H9 (cell line): ENCODE results near the gene GNRHR. TPM values are rescaled to one million over a fixed set of nuclear protein-coding genes. Genes with fewer than 3 reads are reported as not detected.

Experiments used
- DNase-seq: peaks from one replicate; pipeline ENCODE4 v3.0.0-alpha.2; 2017
- H2AFZ ChIP-seq: one replicate; pipeline ENCODE4 v1.6.1; 2013; ENCODE audit warnings: mild to moderate bottlenecking, low read length, control low read depth, moderate library complexity
- H2AK5ac ChIP-seq: 2 replicates; pipeline ENCODE4 v1.6.1; 2013; ENCODE audit warnings: low read length, control low read depth, mixed read lengths; ENCODE audit not compliant: insufficient read length
- H2BK120ac ChIP-seq: one replicate; pipeline ENCODE4 v1.6.1; 2013; ENCODE audit warnings: low read depth, mild to moderate bottlenecking, low read length, control low read depth, inconsistent platforms; ENCODE audit not compliant: poor library complexity, severe bottlenecking
- H2BK12ac ChIP-seq: 2 replicates; pipeline ENCODE4 v1.6.1; 2013; ENCODE audit warnings: low read length, control low read depth, mixed read lengths, low read depth; ENCODE audit not compliant: insufficient read length
- H2BK15ac ChIP-seq: 2 replicates; pipeline ENCODE4 v1.6.1; 2013; ENCODE audit warnings: low read depth, low read length, control low read depth
- H2BK20ac ChIP-seq: one replicate; pipeline ENCODE4 v1.6.1; 2013; ENCODE audit warnings: low read depth, mild to moderate bottlenecking, low read length, control low read depth, inconsistent platforms; ENCODE audit not compliant: poor library complexity, severe bottlenecking
- H2BK5ac ChIP-seq: 2 replicates; pipeline ENCODE4 v1.6.1; 2013; ENCODE audit warnings: low read length, control low read depth, mixed read lengths; ENCODE audit not compliant: insufficient read length
- H3K14ac ChIP-seq: 2 replicates; pipeline ENCODE4 v1.6.1; 2013; ENCODE audit warnings: low read length, control low read depth; ENCODE audit not compliant: insufficient read depth
- H3K18ac ChIP-seq: 2 replicates; pipeline ENCODE4 v1.6.1; 2013; ENCODE audit warnings: low read depth, mild to moderate bottlenecking, mixed read lengths, low read length, control low read depth; ENCODE audit not compliant: insufficient read length
- H3K23ac ChIP-seq: 2 replicates; pipeline ENCODE4 v1.6.1; 2013; ENCODE audit warnings: low read length, control low read depth, mixed read lengths, low read depth; ENCODE audit not compliant: insufficient read length
- H3K23me2 ChIP-seq: 2 replicates; pipeline ENCODE4 v1.6.1; 2013; ENCODE audit warnings: low read depth, mild to moderate bottlenecking, mixed read lengths, low read length, control low read depth; ENCODE audit not compliant: insufficient read length, poor library complexity, severe bottlenecking
- H3K27ac ChIP-seq: 2 replicates; pipeline ENCODE4 v1.5.1; 2013; ENCODE audit warnings: low read length, control low read depth, mixed read lengths, low read depth; ENCODE audit not compliant: insufficient read length
- H3K27me3 ChIP-seq: 2 replicates; pipeline ENCODE4 v1.6.1; 2013; ENCODE audit warnings: low read length, control low read depth, inconsistent platforms; ENCODE audit not compliant: insufficient read depth
- H3K4ac ChIP-seq: 2 replicates; pipeline ENCODE4 v1.6.1; 2013; ENCODE audit warnings: low read depth, mild to moderate bottlenecking, control low read depth, inconsistent platforms, low read length, moderate library complexity
- H3K4me1 ChIP-seq: 2 replicates; pipeline ENCODE4 v1.6.1; 2013; ENCODE audit warnings: low read length, control low read depth, inconsistent platforms; ENCODE audit not compliant: insufficient read depth
- H3K4me2 ChIP-seq: 2 replicates; pipeline ENCODE4 v1.6.1; 2013; ENCODE audit warnings: low read length, control low read depth, mixed read lengths; ENCODE audit not compliant: insufficient read length, insufficient read depth
- H3K56ac ChIP-seq: 2 replicates; pipeline ENCODE4 v1.6.1; 2013; ENCODE audit warnings: low read depth, mild to moderate bottlenecking, mixed read lengths, low read length, control low read depth; ENCODE audit not compliant: insufficient read length
- H3K79me1 ChIP-seq: 2 replicates; pipeline ENCODE4 v1.6.1; 2013; ENCODE audit warnings: low read depth, mild to moderate bottlenecking, moderate library complexity, low read length, control low read depth, inconsistent platforms; ENCODE audit not compliant: insufficient read depth, poor library complexity, severe bottlenecking
- H3K79me2 ChIP-seq: 2 replicates; pipeline ENCODE4 v1.6.1; 2013; ENCODE audit warnings: low read length, control low read depth, inconsistent platforms; ENCODE audit not compliant: insufficient read depth
- H3K9ac ChIP-seq: 2 replicates; pipeline ENCODE4 v1.6.1; 2013; ENCODE audit warnings: low read length, control low read depth, mixed read lengths; ENCODE audit not compliant: insufficient read length; ENCODE audit errors: extremely low read depth
- H3K9me3 ChIP-seq: one replicate; pipeline ENCODE4 v1.6.1; 2013; ENCODE audit warnings: low read depth, low read length, inconsistent platforms; ENCODE audit not compliant: control insufficient read depth
- H3T11ph ChIP-seq: one replicate; pipeline ENCODE4 v1.6.1; 2013; ENCODE audit warnings: mild to moderate bottlenecking, low read length, control low read depth, inconsistent platforms
- H4K20me1 ChIP-seq: one replicate; pipeline ENCODE4 v1.6.1; 2013; ENCODE audit not compliant: control insufficient read depth, insufficient read length, insufficient read depth
- H4K5ac ChIP-seq: 2 replicates; pipeline ENCODE4 v1.6.1; 2013; ENCODE audit warnings: low read depth, mild to moderate bottlenecking, mixed read lengths, low read length, control low read depth; ENCODE audit not compliant: insufficient read length
- H4K8ac ChIP-seq: replicated peaks from 2 replicates; pipeline ENCODE4 v1.6.1; 2013; ENCODE audit warnings: low read length, control low read depth, mixed read lengths, low read depth; ENCODE audit not compliant: insufficient read length
- H4K91ac ChIP-seq: 2 replicates; pipeline ENCODE4 v1.6.1; 2013; ENCODE audit warnings: low read depth, mild to moderate bottlenecking, moderate library complexity, mixed read lengths, low read length, control low read depth; ENCODE audit not compliant: insufficient read length
- H3K27ac Mint-ChIP-seq, 3 experiments: 2 replicates in 2 of 3; 3 replicates in 1 of 3; pipeline ENCODE4 v1.8.0; 2020 to 2021; ENCODE audit warnings: mixed read lengths in 3 of 3, mild to moderate bottlenecking in 1 of 3, moderate library complexity in 1 of 3
- H3K27me3 Mint-ChIP-seq: 2 replicates; pipeline ENCODE4 v1.8.0; 2021; ENCODE audit warnings: low read depth, mild to moderate bottlenecking, moderate library complexity, mixed read lengths
- H3K36me3 Mint-ChIP-seq, 3 experiments: 2 replicates in 2 of 3; 3 replicates in 1 of 3; pipeline ENCODE4 v1.8.0; 2020 to 2021; ENCODE audit warnings: low read depth in 3 of 3, mixed read lengths in 3 of 3; ENCODE audit not compliant: insufficient read depth in 1 of 3
- H3K4me1 Mint-ChIP-seq, 2 experiments: 2 replicates each; pipeline ENCODE4 v1.8.0; 2020; ENCODE audit warnings: mixed read lengths in 2 of 2
- H3K4me3 Mint-ChIP-seq, 2 experiments: 2 replicates in 1 of 2; 3 replicates in 1 of 2; pipeline ENCODE4 v1.8.0; 2020 to 2021; ENCODE audit warnings: mild to moderate bottlenecking in 2 of 2, mixed read lengths in 2 of 2, moderate library complexity in 1 of 2
- H3K9me3 Mint-ChIP-seq, 2 experiments: 2 replicates in 1 of 2; 3 replicates in 1 of 2; pipeline ENCODE4 v1.8.0; 2020; ENCODE audit warnings: mild to moderate bottlenecking in 2 of 2, mixed read lengths in 2 of 2, moderate library complexity in 1 of 2
- WGBS: extraction: QIAGEN DNeasy Blood & Tissue Kit; methylation state at CpG from one replicate; pipeline ENCODE4 v1.1.7; 2013; ENCODE audit warnings: missing lambda C conversion rate, low lambda C conversion rate, mixed read lengths; ENCODE audit not compliant: insufficient read length; ENCODE audit errors: extremely low coverage; 5-methylcytosine and 5-hydroxymethylcytosine counted together
- total RNA-seq: library from RNA; stranded (reverse); gene quantifications from 2 replicates; pipeline ENCODE4 v1.2.1, GENCODE V29; 2021
- TF ChIP-seq, protein P1 (sequence below): fragments of 200-600 bp; sonication (generic); conservative IDR thresholded peaks from 3 replicates; pipeline ENCODE4 v1.8.0; 2021; ENCODE audit warnings: antibody characterized with exemption, mild to moderate bottlenecking

Gene GNRHR
- total RNA-seq, 1 experiment from 2014 or later: not detected

DNA sequence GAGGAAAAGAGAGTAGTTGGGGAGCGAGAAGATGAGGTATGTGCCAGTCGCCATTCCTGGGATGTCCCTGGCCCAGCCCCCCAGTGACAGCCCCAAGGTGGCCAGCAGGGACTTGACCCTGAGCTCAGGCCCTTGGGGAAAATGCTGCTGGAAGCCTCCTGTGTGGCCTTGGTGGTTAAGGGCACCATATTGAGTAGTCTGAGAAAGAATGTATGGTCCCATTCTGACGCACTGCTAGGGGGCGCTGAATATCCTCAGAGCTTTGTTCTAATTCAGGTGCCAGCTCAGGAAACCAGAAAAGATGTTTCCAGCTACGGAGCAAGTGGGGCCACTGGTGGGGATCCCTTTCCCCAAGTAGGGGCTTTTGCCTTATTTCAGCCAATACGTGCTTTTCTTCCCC lies 39.2 kb downstream of the GNRHR start:
- Histone ChIP-seq H3K9me3 (no peaks in the 10 kb centered on the region), H3K4me2 (no peak overlapping the region), H3T11ph (no peak overlapping the region), H2BK20ac (no peak overlapping the region), H3K27ac (no peak overlapping the region), H2BK5ac (no peak overlapping the region), H3K4me1 (peaks cover 9% of the 10 kb centered on the region; the same call in 1 of the 2 replicates), H4K8ac (no peak overlapping the region), H3K79me1 (no peaks in the 10 kb centered on the region), H2AK5ac (no peak overlapping the region), H2BK15ac (no peak overlapping the region), H3K18ac (no peak overlapping the region), H4K91ac (no peak overlapping the region), H4K5ac (no peak overlapping the region), H3K56ac (no peak overlapping the region), H2BK120ac (no peak overlapping the region), H2AFZ (no peak overlapping the region), H3K14ac (no peak overlapping the region), H3K9ac (no peak overlapping the region), H3K27me3 (no peaks in the 10 kb centered on the region), H2BK12ac (no peak overlapping the region), H3K4ac (no peak overlapping the region), H3K23me2 (no peaks in the 10 kb centered on the region), H3K23ac (no peak overlapping the region), H3K79me2 (no peaks in the 10 kb centered on the region), H4K20me1 (no peaks in the 10 kb centered on the region)
- TF ChIP-seq, protein P1, sequence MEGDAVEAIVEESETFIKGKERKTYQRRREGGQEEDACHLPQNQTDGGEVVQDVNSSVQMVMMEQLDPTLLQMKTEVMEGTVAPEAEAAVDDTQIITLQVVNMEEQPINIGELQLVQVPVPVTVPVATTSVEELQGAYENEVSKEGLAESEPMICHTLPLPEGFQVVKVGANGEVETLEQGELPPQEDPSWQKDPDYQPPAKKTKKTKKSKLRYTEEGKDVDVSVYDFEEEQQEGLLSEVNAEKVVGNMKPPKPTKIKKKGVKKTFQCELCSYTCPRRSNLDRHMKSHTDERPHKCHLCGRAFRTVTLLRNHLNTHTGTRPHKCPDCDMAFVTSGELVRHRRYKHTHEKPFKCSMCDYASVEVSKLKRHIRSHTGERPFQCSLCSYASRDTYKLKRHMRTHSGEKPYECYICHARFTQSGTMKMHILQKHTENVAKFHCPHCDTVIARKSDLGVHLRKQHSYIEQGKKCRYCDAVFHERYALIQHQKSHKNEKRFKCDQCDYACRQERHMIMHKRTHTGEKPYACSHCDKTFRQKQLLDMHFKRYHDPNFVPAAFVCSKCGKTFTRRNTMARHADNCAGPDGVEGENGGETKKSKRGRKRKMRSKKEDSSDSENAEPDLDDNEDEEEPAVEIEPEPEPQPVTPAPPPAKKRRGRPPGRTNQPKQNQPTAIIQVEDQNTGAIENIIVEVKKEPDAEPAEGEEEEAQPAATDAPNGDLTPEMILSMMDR: peak; percentile 43; the same call in 2 of the 3 replicates
- Mint-ChIP-seq H3K27ac (no peak overlapping the region), H3K9me3 (peaks cover 0 to 3% of the 10 kb centered on the region in 2 experiments; a peak in 1 of 5 replicates), H3K36me3 (peaks cover 7 to 22% (median 11%) of the 10 kb centered on the region in 3 experiments; a peak in 6 of 7 replicates), H3K27me3 (no peaks in the 10 kb centered on the region), H3K4me1 (peaks cover 32 to 42% of the 10 kb centered on the region in 2 experiments), H3K4me3 (no peak overlapping the region)
- DNase-seq: no peak
- no CpG with 5 or more reads among the region's 6 CpGs for WGBS
